HG03354 (cell line): ENCODE results near the gene THSD4.

Experiments
- ATAC-seq: cut with Tn5 transposase; IDR thresholded peaks from one replicate; pipeline ENCODE4 v1.9.1; 2021; ENCODE audit warnings: mild to moderate bottlenecking; ENCODE audit not compliant: unreplicated experiment, poor library complexity, severe bottlenecking

Gene THSD4

GRCh38 chr15:71180986-71181853 is 65.9 kb downstream of the THSD4 start:
- ATAC-seq: no peak

- no peak for ATAC-seq
These were observed 67.3 kb downstream of the THSD4 start for GRCh38 chr15:71182522-71182921.

GRCh38 chr15:71183063-71183462 is 67.8 kb downstream of the THSD4 start:
- no peak for ATAC-seq

GRCh38 chr15:71185706-71186105 is 70.4 kb downstream of the THSD4 start:
- ATAC-seq: no peak

- ATAC-seq: no peak
These were observed 71.0 kb downstream of the THSD4 start for GRCh38 chr15:71186267-71186666.

GRCh38 chr15:71187078-71187477 is 71.8 kb downstream of the THSD4 start:
- no peak for ATAC-seq

GRCh38 chr15:71187526-71187925 is 72.3 kb downstream of the THSD4 start:
- no peak for ATAC-seq

GRCh38 chr15:71189718-71190117 is 74.4 kb downstream of the THSD4 start:
- no peak for ATAC-seq

GRCh38 chr15:71191296-71191695 is 76.0 kb downstream of the THSD4 start:
- ATAC-seq: no peak

- ATAC-seq: no peak
These were observed 77.5 kb downstream of the THSD4 start for GRCh38 chr15:71192816-71193215.

- ATAC-seq: no peak
These were observed 79.0 kb downstream of the THSD4 start for GRCh38 chr15:71194286-71194685.

- no peak for ATAC-seq
These were observed 80.0 kb downstream of the THSD4 start for GRCh38 chr15:71195242-71195641.

- ATAC-seq: no peak
These were observed 82.3 kb downstream of the THSD4 start for GRCh38 chr15:71197620-71198019.

- no peak for ATAC-seq
These were observed 83.6 kb downstream of the THSD4 start for GRCh38 chr15:71198846-71199245.

GRCh38 chr15:71199384-71200351 is 84.4 kb downstream of the THSD4 start:
- ATAC-seq: no peak

- ATAC-seq: no peak
These were observed 86.2 kb downstream of the THSD4 start for GRCh38 chr15:71201477-71201876.

- no peak for ATAC-seq
These were observed 87.4 kb downstream of the THSD4 start for GRCh38 chr15:71202712-71203111.

GRCh38 chr15:71203586-71204474 is 88.6 kb downstream of the THSD4 start:
- no peak for ATAC-seq

GRCh38 chr15:71207141-71207540 is 91.9 kb downstream of the THSD4 start:
- ATAC-seq: no peak

GRCh38 chr15:71212146-71212545 is 96.9 kb downstream of the THSD4 start:
- ATAC-seq: no peak
